ENCODE results near the gene LCN1.

LCN1 gene

GRCh38 chr9:135574943-135575342 lies 53.7 kb downstream of the LCN1 start:
- DNase-seq: no peak
